ENCODE results near the gene DDX41. TPM values are rescaled to one million over a fixed set of nuclear protein-coding genes. Genes with fewer than 3 reads are reported as not detected.

Gene DDX41
- total RNA-seq, 1 experiment from 2014 or later, result 318 TPM

GRCh38 chr5:177508221-177508611, 8.5 kb downstream of the DDX41 start:
- Histone ChIP-seq H3K4me2 (ENCODE audit: low read length) (no peak overlapping the region), H3K27ac (ENCODE audit: low read length) (no peak overlapping the region), H3K4me1 (ENCODE audit: insufficient read depth, low read length) (no peaks in the 10 kb centered on the region), H3K9ac (ENCODE audit: low read length) (no peak overlapping the region), H3K36me3 (ENCODE audit: low read depth, low read length) (peaks cover 12% of the 10 kb centered on the region; the same call in 1 of the 2 replicates), H4K20me1 (ENCODE audit: low read length) (no peaks in the 10 kb centered on the region), H3F3A (ENCODE audit: low read length, unreplicated experiment) (no peaks in the 10 kb centered on the region), H3K9me2 (replicated peaks; ENCODE audit: low read length) (no peaks in the 10 kb centered on the region), H3K9me3 (ENCODE audit: low read length) (no peaks in the 10 kb centered on the region), H3K4me3 (ENCODE audit: low read length) (no peak overlapping the region), H3K27me3 (ENCODE audit: low read length) (no peaks in the 10 kb centered on the region), H2AFZ (ENCODE audit: low read length) (no peak overlapping the region), H3K79me2 (ENCODE audit: low read length) (no peaks in the 10 kb centered on the region)
- CTCF ChIA-PET, result no interaction called here
- no peak for DNase-seq
- POLR2A ChIA-PET (ENCODE audit: unreplicated experiment), result no interaction called here
- no peak for TF ChIP-seq CTCF (conservative IDR thresholded peaks at IDR 0.05; ENCODE audit: low read depth, low read length)
- TF ChIP-seq EZH2phosphoT487 (IDR thresholded peaks at IDR 0.05; ENCODE audit: borderline replicate concordance, low read length), result no peak
- no peak for TF ChIP-seq EZH2 (IDR thresholded peaks at IDR 0.05; ENCODE audit: low read length, unreplicated experiment)
- ATAC-seq, result no peak
- intact Hi-C loops (cut with micrococcal nuclease), result no loop called here
- no TSS peak for BruUV-seq (replicated peaks)

- Histone ChIP-seq H4K20me1 (ENCODE audit: low read length) (no peaks in the 10 kb centered on the region), H3K4me1 (ENCODE audit: insufficient read depth, low read length) (no peaks in the 10 kb centered on the region), H2AFZ (ENCODE audit: low read length) (no peak overlapping the region), H3K4me3 (ENCODE audit: low read length) (no peak overlapping the region), H3K79me2 (ENCODE audit: low read length) (no peaks in the 10 kb centered on the region), H3K9me3 (ENCODE audit: low read length) (no peaks in the 10 kb centered on the region), H3K27me3 (ENCODE audit: low read length) (no peaks in the 10 kb centered on the region), H3K9me2 (replicated peaks; ENCODE audit: low read length) (no peaks in the 10 kb centered on the region), H3K9ac (ENCODE audit: low read length) (no peak overlapping the region), H3K27ac (ENCODE audit: low read length) (no peak overlapping the region), H3K4me2 (ENCODE audit: low read length) (no peak overlapping the region), H3F3A (ENCODE audit: low read length, unreplicated experiment) (no peaks in the 10 kb centered on the region), H3K36me3 (ENCODE audit: low read depth, low read length) (peaks cover 12% of the 10 kb centered on the region; the same call in 1 of the 2 replicates)
- TF ChIP-seq EZH2phosphoT487 (IDR thresholded peaks at IDR 0.05; ENCODE audit: borderline replicate concordance, low read length), result no peak
- TF ChIP-seq CTCF (conservative IDR thresholded peaks at IDR 0.05; ENCODE audit: low read depth, low read length), result no peak
- no peak for TF ChIP-seq EZH2 (IDR thresholded peaks at IDR 0.05; ENCODE audit: low read length, unreplicated experiment)
- intact Hi-C loops (cut with micrococcal nuclease), result no loop called here
- ATAC-seq (no peak), DNase-seq (no peak)
- BruUV-seq (replicated peaks), result no TSS peak
- ChIA-PET CTCF (no interaction called here), POLR2A (ENCODE audit: unreplicated experiment) (no interaction called here)
Observed at GRCh38 chr5:177507596-177508220, 9.1 kb downstream of the DDX41 start.

GRCh38 chr5:177507165-177507564, 9.6 kb downstream of the DDX41 start:
- Histone ChIP-seq H3K36me3 (ENCODE audit: low read depth, low read length) (peaks cover 8% of the 10 kb centered on the region; the same call in 1 of the 2 replicates), H3K79me2 (ENCODE audit: low read length) (no peaks in the 10 kb centered on the region), H3K4me2 (ENCODE audit: low read length) (no peak overlapping the region), H3K9me2 (replicated peaks; ENCODE audit: low read length) (no peaks in the 10 kb centered on the region), H4K20me1 (ENCODE audit: low read length) (no peaks in the 10 kb centered on the region), H3K4me3 (ENCODE audit: low read length) (no peak overlapping the region), H2AFZ (ENCODE audit: low read length) (no peak overlapping the region), H3K27me3 (ENCODE audit: low read length) (no peaks in the 10 kb centered on the region), H3K9ac (ENCODE audit: low read length) (no peak overlapping the region), H3F3A (ENCODE audit: low read length, unreplicated experiment) (no peaks in the 10 kb centered on the region), H3K4me1 (ENCODE audit: insufficient read depth, low read length) (no peaks in the 10 kb centered on the region), H3K27ac (ENCODE audit: low read length) (no peak overlapping the region), H3K9me3 (ENCODE audit: low read length) (no peaks in the 10 kb centered on the region)
- peak; percentile 27 for DNase-seq
- ATAC-seq, result 0 out of 2 replicates have a peak, but pooled peaks have one; percentile 20
- TF ChIP-seq EZH2phosphoT487 (IDR thresholded peaks at IDR 0.05; ENCODE audit: borderline replicate concordance, low read length) (no peak), CTCF (conservative IDR thresholded peaks at IDR 0.05; ENCODE audit: low read depth, low read length) (peak; percentile 43; the same call in 1 of the 2 replicates)
- BruUV-seq (replicated peaks), result no TSS peak
- intact Hi-C loops (cut with micrococcal nuclease), result no loop called here
- ChIA-PET CTCF (no interaction called here), POLR2A (ENCODE audit: unreplicated experiment) (no interaction called here)
